Panc1 (cell line): ENCODE measurements around the gene EHBP1L1.

ENCODE experiments used
- CTCF ChIP-seq: fragments of 450-650 bp; IDR thresholded peaks from 2 replicates; pipeline ENCODE4 v1.5.1; 2017; ENCODE audit warnings: mild to moderate bottlenecking
- REST ChIP-seq, 2 experiments: IDR thresholded peaks; 2 replicates each; pipeline ENCODE4 v1.6.1; 2011 to 2012; ENCODE audit warnings: low read depth in 2 of 2, control low read depth in 1 of 2, low read length in 1 of 2, mild to moderate bottlenecking in 1 of 2, moderate library complexity in 1 of 2; ENCODE audit not compliant: insufficient read depth in 1 of 2
- SIN3A ChIP-seq: IDR thresholded peaks from 2 replicates; pipeline ENCODE4 v1.6.1; 2012; ENCODE audit warnings: low read depth, mild to moderate bottlenecking, low read length, moderate library complexity, borderline replicate concordance; ENCODE audit not compliant: insufficient read depth
- TCF7L2 ChIP-seq: IDR thresholded peaks from 2 replicates; pipeline ENCODE4 v1.6.1; 2011; ENCODE audit warnings: mild to moderate bottlenecking, low read depth, low read length, inconsistent platforms

- TF ChIP-seq TCF7L2 (0 out of 2 replicates have a peak, but pooled peaks have one; percentile 13), CTCF (no peak), REST (IDR thresholded peaks at IDR 0.05; ENCODE audit: insufficient read depth in 1 of 2, low read depth in 2 of 2, low read length in 1 of 2) (peak in 1 of 2 experiments; percentile 46; a peak in 1 of 4 replicates), SIN3A (0 out of 2 replicates have a peak, but pooled peaks have one; percentile 47)
These were observed 39.5 kb downstream of the EHBP1L1 start, which contains the start of gene PCNX3 for GRCh38 chr11:65615229-65615949.
